ENCODE measurements around the gene FANCM.

DNA sequence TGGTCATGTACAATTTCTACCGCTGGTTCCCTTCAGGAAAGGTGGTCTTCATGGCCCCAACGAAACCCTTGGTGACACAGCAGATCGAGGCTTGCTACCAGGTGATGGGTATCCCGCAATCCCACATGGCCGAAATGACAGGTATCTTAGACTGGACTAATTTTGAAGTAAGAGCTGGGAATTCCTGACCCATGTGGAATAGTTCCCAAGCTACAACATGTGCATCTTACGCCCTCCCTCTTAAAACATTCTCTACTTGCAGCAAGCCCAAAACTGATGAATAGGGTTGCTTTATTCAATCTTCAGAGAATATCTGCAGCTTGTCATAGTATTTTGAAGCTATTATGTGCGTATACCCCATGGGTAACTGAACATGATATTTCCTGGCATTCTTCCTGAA is 669 bp downstream of the FANCM start:
- no peak for TF ChIP-seq POLR2AphosphoS5 (IDR thresholded peaks at IDR 0.05)
- TF ChIP-seq, protein P1, sequence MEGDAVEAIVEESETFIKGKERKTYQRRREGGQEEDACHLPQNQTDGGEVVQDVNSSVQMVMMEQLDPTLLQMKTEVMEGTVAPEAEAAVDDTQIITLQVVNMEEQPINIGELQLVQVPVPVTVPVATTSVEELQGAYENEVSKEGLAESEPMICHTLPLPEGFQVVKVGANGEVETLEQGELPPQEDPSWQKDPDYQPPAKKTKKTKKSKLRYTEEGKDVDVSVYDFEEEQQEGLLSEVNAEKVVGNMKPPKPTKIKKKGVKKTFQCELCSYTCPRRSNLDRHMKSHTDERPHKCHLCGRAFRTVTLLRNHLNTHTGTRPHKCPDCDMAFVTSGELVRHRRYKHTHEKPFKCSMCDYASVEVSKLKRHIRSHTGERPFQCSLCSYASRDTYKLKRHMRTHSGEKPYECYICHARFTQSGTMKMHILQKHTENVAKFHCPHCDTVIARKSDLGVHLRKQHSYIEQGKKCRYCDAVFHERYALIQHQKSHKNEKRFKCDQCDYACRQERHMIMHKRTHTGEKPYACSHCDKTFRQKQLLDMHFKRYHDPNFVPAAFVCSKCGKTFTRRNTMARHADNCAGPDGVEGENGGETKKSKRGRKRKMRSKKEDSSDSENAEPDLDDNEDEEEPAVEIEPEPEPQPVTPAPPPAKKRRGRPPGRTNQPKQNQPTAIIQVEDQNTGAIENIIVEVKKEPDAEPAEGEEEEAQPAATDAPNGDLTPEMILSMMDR (IDR thresholded peaks at IDR 0.05) = no peak
